Activated naive CD8-positive, alpha-beta T cell treated with anti-CD3 and anti-CD28 coated beads, Interleukin-2, amount 50 U/mL, for 24 hours (primary cell): ENCODE measurements around the gene FAM221B.

ENCODE experiments used
- ATAC-seq: fragments of 150-1000 bp; cut with Tn5 transposase; one replicate; pipeline ENCODE4 v1.10.0; 2021
- DNase-seq: peaks from one replicate; pipeline ENCODE4 v3.0.0; 2021
- H3K27ac Mint-ChIP-seq: one replicate; pipeline ENCODE4 v1.8.0; 2021; ENCODE audit warnings: mild to moderate bottlenecking, mixed read lengths
- H3K27me3 Mint-ChIP-seq: one replicate; pipeline ENCODE4 v1.8.0; 2021; ENCODE audit warnings: mixed read lengths
- H3K36me3 Mint-ChIP-seq: one replicate; pipeline ENCODE4 v1.8.0; 2021; ENCODE audit warnings: low read depth, mixed read lengths
- H3K4me1 Mint-ChIP-seq: one replicate; pipeline ENCODE4 v1.8.0; 2021; ENCODE audit warnings: mixed read lengths
- H3K4me3 Mint-ChIP-seq: one replicate; pipeline ENCODE4 v1.8.0; 2021; ENCODE audit warnings: mild to moderate bottlenecking, moderate library complexity, mixed read lengths
- H3K9me3 Mint-ChIP-seq: one replicate; pipeline ENCODE4 v1.8.0; 2021; ENCODE audit warnings: mixed read lengths

Gene FAM221B

DNA sequence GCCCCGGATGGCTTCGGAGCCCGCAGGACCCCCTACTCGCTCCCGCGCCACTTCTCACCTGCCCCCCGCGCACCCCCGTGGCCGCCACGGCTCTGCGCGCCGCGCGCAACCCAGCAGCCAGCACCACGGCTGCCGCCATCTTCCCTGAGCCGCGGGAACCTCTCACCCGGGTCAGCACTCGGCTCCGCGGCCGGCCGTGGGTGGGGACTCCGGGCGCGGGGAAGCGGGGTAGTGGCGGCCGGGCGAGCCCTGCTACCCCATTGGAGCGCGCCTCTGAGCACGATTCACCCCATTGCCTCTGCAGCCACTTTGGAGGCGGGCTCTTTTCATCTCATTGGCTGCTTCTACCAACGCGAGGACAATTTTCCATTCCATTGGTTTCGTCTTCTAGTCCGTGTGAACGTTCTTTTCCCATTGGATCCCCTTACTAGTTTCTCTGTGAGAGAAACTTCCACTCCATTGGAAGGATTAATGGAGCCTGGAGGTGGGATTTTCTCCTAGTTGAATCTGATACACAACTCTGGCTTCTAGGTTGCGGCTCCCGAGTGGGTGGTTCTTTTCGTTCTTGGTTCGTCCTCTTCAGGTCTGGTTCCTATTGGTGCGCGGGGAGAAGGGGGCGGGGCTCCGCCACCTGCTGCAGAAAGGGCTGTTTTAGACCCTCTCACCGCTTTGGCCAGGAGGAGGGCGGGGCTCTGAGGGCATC is 13.5 kb downstream of the FAM221B start, which contains the start of gene HINT2:
Gene HINT2 (minus strand): TSS at position 202 of the 703 bp plus-strand sequence. CDS start 63 bp downstream, at position 139.
- peak within 1 kb of the TSS; percentile 93 for H3K4me3 Mint-ChIP-seq
- ATAC-seq (peak; percentile 86), DNase-seq (peak; percentile 96)
- H3K4me1 Mint-ChIP-seq = peaks cover 46% of the 10 kb centered on the region
- no peaks in the 10 kb centered on the region for H3K36me3 Mint-ChIP-seq
- peak within 1 kb of the TSS; percentile 98 for H3K27ac Mint-ChIP-seq
- H3K27me3 Mint-ChIP-seq = no peaks in the 10 kb centered on the region
- no peaks in the 10 kb centered on the region for H3K9me3 Mint-ChIP-seq

- no peaks in the 10 kb centered on the region for H3K9me3 Mint-ChIP-seq
- no peaks in the 10 kb centered on the region for H3K27me3 Mint-ChIP-seq
- peak overlapping the region; percentile 93 for H3K4me3 Mint-ChIP-seq
- H3K4me1 Mint-ChIP-seq = peaks cover 53% of the 10 kb centered on the region
- ATAC-seq (peak; percentile 0), DNase-seq (peak; percentile 59)
- no peaks in the 10 kb centered on the region for H3K36me3 Mint-ChIP-seq
- H3K27ac Mint-ChIP-seq = peak overlapping the region; percentile 98
These were observed 14.3 kb downstream of the FAM221B start for GRCh38 chr9:35814106-35814840.

DNA sequence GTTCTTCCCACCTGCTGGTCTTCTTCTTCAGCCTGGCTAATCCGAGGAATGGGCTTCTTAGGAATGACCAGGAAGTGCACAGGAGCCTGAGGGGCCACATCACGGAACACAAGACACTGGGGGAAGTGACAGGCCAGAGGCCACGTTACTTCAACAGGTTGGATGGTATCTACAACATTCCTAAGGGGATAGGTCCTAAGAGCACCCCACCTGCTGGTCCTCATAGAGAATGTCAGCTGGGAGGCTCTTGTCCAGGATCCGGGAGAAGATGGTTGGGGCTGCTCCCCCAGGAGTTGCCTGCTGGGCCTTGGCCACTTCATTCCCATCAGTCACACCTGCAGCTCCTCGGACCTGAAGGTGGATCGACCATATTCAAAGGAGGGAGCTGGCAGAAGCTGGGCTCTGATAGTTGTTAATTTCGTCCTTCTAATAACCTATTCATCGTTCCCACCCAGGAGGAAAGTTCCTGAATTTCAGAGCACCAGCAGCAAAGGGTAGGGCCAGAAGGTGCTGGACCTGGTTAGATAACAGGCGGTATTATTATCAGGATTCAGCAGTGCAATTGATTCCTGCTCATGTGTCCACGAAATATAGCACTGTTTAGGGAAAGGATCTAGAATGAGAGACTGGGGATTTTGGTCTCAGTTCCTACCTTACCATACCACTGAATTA is 15.0 kb downstream of the FAM221B start:
- H3K27me3 Mint-ChIP-seq = no peaks in the 10 kb centered on the region
- H3K27ac Mint-ChIP-seq = peak overlapping the region; percentile 98
- no peak for ATAC-seq
- H3K4me1 Mint-ChIP-seq = peaks cover 53% of the 10 kb centered on the region
- peak overlapping the region; percentile 93 for H3K4me3 Mint-ChIP-seq
- H3K36me3 Mint-ChIP-seq = no peaks in the 10 kb centered on the region
- no peaks in the 10 kb centered on the region for H3K9me3 Mint-ChIP-seq
- no peak for DNase-seq

GRCh38 chr9:35812025-35812602 is 16.4 kb downstream of the FAM221B start, which contains the start of gene SPAG8:
Gene SPAG8, minus strand, starts transcription at chr9:35812262. Its CDS starts 115 bp downstream, at chr9:35812147.
- Mint-ChIP-seq H3K4me1 (peaks cover 53% of the 10 kb centered on the region), H3K9me3 (no peaks in the 10 kb centered on the region), H3K4me3 (peak within 1 kb of the TSS; percentile 80), H3K27me3 (no peaks in the 10 kb centered on the region), H3K27ac (peak within 1 kb of the TSS; percentile 92), H3K36me3 (no peaks in the 10 kb centered on the region)
- ATAC-seq (peak; percentile 82), DNase-seq (peak; percentile 92)

DNA sequence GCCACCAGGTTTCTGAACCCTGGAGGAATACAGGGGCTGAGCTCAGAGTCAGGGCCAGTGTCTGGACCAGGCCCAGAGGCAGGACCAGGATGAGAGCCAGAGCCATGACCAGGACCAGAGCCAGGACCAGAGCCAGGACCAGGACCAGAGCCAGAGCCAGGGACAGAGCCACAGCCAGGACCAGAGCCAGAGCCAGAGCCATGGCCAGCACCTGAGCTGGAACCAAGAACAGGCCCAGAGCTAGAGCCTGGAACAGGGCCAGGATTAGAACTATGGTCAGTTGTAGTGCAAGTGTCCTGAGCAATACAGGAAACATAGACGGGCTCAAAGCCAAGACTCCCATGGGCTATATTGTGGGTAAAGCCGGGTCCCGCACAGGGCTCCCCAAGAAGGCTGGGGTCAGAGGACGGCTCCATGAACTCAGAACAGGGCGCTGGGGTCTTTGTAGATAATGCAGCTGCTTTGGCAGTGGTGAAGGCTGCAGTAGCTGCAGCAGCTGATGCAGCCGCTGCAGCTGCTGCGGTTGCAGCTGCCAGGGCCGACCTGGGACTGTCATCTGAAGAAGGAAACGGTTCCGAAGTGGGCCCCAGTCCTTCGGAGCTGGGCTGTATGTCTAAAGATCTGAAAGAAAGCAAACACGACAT is 17.0 kb downstream of the FAM221B start:
- Mint-ChIP-seq H3K4me3 (peak overlapping the region; percentile 80), H3K4me1 (peaks cover 57% of the 10 kb centered on the region), H3K27ac (peak overlapping the region; percentile 92), H3K27me3 (no peaks in the 10 kb centered on the region), H3K36me3 (no peaks in the 10 kb centered on the region), H3K9me3 (no peaks in the 10 kb centered on the region)
- DNase-seq (no peak), ATAC-seq (no peak)

DNA sequence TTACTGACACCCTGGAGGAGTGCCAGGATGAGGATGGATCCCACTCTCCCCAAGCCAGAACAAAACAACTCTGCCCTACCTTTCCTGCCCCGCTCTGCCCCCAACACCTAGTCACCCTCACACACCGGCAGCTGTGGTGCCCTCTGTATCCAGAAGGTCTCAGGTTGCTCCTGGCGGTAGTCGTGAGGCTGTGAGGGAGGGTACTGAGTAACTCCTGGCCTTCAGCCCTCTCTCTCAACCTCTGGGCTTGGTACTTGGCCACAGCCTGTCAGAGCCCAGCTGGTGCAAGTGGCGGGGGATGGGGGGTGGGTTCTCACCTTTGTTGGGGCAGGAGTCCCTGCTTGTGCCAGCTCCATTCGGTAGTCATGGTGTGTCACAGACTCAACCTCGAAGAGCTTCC is 18.4 kb downstream of the FAM221B start:
- no peak overlapping the region for H3K4me3 Mint-ChIP-seq
- H3K27ac Mint-ChIP-seq = no peak overlapping the region
- peaks cover 51% of the 10 kb centered on the region for H3K4me1 Mint-ChIP-seq
- no peak for DNase-seq
- ATAC-seq = no peak
- H3K27me3 Mint-ChIP-seq = no peaks in the 10 kb centered on the region
- H3K36me3 Mint-ChIP-seq = no peaks in the 10 kb centered on the region
- H3K9me3 Mint-ChIP-seq = no peaks in the 10 kb centered on the region

- no peaks in the 10 kb centered on the region for H3K9me3 Mint-ChIP-seq
- no peak overlapping the region for H3K4me3 Mint-ChIP-seq
- no peak overlapping the region for H3K27ac Mint-ChIP-seq
- ATAC-seq (no peak), DNase-seq (no peak)
- H3K4me1 Mint-ChIP-seq = peaks cover 42% of the 10 kb centered on the region
- no peaks in the 10 kb centered on the region for H3K27me3 Mint-ChIP-seq
- no peaks in the 10 kb centered on the region for H3K36me3 Mint-ChIP-seq
These were observed 20.1 kb downstream of the FAM221B start for GRCh38 chr9:35808433-35808832.

DNA sequence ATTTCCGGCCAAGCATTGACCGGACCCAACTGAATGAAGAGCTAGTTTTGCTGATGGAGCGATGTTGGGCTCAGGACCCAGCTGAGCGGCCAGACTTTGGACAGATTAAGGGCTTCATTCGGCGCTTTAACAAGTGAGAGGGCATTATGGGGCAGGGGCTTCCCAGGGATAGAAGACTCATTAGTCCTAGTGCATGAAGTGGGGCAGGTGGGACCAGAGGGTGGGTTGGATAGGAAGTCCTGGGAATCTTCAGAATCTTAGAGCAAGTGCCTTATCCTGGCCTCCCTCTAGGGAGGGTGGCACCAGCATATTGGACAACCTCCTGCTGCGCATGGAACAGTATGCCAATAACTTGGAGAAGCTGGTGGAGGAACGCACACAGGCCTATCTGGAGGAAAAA is 22.4 kb downstream of the FAM221B start:
- H3K9me3 Mint-ChIP-seq = no peaks in the 10 kb centered on the region
- ATAC-seq = no peak

DNA sequence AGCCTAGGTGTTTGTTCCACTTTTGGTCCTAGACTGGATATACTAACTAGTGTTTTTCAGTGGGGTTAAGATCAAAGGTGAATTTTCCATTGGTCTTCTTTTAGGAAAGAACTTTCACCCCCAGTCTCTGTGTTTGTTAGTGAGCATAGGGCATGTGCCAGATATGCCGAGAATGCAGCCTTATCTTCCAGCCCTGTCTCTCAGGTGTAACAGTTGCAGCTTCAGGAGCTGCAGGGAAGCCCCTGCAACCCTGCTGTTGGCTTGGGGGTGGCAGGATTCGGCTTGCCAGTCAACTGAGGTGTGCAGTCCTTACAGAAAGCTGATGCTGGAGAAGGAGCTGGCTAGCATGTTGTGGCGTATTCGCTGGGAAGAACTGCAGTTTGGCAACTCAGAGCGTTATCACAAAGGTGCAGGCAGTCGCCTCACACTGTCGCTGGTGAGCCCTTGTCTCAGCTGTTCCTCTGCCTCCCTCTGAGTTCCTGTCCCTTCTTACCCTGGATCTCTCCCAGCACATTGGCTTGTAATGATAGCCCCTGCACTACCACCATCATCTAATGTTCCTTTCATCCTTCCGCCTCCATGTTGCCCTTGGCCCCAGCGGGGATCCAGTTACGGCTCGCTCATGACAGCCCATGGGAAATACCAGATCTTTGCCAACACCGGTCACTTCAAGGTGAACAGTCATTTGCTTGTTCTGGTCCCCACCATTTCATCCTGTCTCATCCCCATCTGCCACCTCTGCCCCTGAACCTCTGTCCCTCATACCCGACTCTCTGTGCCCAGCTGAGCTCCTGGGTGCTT is 27.0 kb downstream of the FAM221B start:
- DNase-seq (no peak), ATAC-seq (no peak)
- no peak overlapping the region for H3K4me3 Mint-ChIP-seq
- H3K9me3 Mint-ChIP-seq = no peaks in the 10 kb centered on the region
- peaks cover 1% of the 10 kb centered on the region for H3K36me3 Mint-ChIP-seq
- no peak overlapping the region for H3K27ac Mint-ChIP-seq
- H3K27me3 Mint-ChIP-seq = no peaks in the 10 kb centered on the region
- peaks cover 17% of the 10 kb centered on the region for H3K4me1 Mint-ChIP-seq

More for the DNA sequence above, 22.4 kb downstream of the FAM221B start:
- Mint-ChIP-seq H3K27ac (no peak overlapping the region), H3K4me1 (peaks cover 19% of the 10 kb centered on the region), H3K4me3 (no peak overlapping the region), H3K36me3 (peaks cover 1% of the 10 kb centered on the region), H3K27me3 (no peaks in the 10 kb centered on the region)
- DNase-seq = no peak

DNA sequence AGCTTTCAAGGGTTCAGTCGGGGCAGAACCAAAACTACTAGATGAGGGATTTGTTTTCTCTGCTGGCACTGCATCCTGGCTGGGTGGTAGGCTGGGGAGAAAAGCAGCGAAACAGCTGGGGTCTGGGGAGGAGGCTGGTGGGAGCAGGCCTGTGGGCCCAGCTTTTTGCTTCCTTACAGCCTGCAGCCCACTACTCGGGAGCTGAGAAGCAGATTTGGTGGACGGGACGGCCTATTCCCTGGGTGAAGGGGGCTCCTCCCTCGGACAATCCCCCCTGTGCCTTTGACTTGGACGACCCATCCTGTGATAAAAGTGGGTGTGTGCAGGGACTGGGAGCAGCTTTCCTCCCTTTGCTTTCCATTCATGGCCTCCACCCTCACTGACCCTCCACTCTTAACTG is 28.0 kb downstream of the FAM221B start:
- no peaks in the 10 kb centered on the region for H3K27me3 Mint-ChIP-seq
- no peak for DNase-seq
- no peak overlapping the region for H3K4me3 Mint-ChIP-seq
- no peak for ATAC-seq
- peaks cover 1% of the 10 kb centered on the region for H3K36me3 Mint-ChIP-seq
- peaks cover 17% of the 10 kb centered on the region for H3K4me1 Mint-ChIP-seq
- no peak overlapping the region for H3K27ac Mint-ChIP-seq
- no peaks in the 10 kb centered on the region for H3K9me3 Mint-ChIP-seq

- H3K9me3 Mint-ChIP-seq = no peaks in the 10 kb centered on the region
- peaks cover 17% of the 10 kb centered on the region for H3K4me1 Mint-ChIP-seq
- ATAC-seq = peak; percentile 98
- no peaks in the 10 kb centered on the region for H3K27me3 Mint-ChIP-seq
- H3K36me3 Mint-ChIP-seq = peaks cover 1% of the 10 kb centered on the region
- peak overlapping the region; percentile 53 for H3K27ac Mint-ChIP-seq
- no peak for DNase-seq
- H3K4me3 Mint-ChIP-seq = no peak overlapping the region
These were observed 29.7 kb downstream of the FAM221B start for GRCh38 chr9:35798658-35799374.

DNA sequence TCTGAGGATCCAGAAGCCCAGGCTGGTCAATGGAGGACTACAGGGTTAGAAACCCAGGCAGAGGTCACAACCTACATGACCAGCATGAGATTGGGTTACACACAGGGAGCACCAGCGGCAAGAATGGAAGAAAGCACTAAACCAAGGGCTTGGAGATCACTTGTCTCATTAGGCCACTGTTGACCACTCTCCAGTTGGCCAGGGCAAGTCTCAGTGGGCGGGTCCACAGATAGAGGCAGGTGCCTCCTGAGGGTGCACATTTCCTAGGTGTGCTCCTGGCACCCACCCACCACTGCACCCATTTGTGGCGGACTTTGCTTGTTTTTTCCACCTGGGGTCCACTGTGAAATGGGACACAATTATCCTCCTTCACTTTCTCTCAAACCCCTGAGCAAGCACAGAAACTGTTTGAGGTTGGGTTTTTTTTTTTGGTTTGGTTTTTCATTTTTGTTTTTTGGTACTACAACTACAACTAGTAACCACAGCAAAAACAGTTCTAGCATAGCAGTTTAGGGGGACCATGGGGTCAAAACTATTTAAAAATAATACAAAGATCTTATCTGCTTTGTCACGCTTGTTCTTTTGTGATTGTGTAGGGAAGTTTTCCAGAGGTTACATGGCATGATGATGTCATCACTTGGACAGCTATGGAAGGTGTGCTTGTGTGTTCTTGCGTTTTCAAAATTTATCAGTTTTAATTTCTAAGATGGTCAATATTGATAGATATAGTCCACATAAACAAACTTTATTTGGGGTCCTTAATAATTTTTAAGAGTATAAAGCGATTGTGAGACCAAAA is 31.0 kb downstream of the FAM221B start:
- no peak for ATAC-seq
- H3K27me3 Mint-ChIP-seq = no peaks in the 10 kb centered on the region
- no peak overlapping the region for H3K27ac Mint-ChIP-seq
- H3K4me3 Mint-ChIP-seq = no peak overlapping the region
- peaks cover 17% of the 10 kb centered on the region for H3K4me1 Mint-ChIP-seq
- peaks cover 3% of the 10 kb centered on the region for H3K36me3 Mint-ChIP-seq
- H3K9me3 Mint-ChIP-seq = no peaks in the 10 kb centered on the region
- no peak for DNase-seq
